ENCODE results near the gene FBXO48.

Gene FBXO48

DNA sequence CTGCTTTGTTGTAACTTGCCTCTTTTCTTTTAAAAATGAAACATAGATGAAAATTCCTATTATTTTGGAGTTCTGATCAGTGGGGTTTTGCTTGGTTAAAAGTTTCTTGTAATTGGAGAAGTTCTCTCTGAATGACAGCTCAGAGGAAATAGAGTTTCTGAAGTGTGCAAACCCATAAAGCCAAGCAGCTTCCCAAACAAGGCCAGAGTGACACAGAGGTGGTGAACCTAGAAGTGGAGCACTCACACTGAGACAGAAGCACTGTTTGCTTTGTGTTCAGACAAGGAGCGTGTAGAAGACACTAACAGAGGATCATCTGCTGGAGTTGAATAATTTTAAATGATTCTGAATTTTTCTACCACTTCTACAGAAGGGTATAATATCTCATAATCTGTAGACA is 49.2 kb downstream of the FBXO48 start:
- TF ChIP-seq, protein P1, sequence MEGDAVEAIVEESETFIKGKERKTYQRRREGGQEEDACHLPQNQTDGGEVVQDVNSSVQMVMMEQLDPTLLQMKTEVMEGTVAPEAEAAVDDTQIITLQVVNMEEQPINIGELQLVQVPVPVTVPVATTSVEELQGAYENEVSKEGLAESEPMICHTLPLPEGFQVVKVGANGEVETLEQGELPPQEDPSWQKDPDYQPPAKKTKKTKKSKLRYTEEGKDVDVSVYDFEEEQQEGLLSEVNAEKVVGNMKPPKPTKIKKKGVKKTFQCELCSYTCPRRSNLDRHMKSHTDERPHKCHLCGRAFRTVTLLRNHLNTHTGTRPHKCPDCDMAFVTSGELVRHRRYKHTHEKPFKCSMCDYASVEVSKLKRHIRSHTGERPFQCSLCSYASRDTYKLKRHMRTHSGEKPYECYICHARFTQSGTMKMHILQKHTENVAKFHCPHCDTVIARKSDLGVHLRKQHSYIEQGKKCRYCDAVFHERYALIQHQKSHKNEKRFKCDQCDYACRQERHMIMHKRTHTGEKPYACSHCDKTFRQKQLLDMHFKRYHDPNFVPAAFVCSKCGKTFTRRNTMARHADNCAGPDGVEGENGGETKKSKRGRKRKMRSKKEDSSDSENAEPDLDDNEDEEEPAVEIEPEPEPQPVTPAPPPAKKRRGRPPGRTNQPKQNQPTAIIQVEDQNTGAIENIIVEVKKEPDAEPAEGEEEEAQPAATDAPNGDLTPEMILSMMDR (conservative IDR thresholded peaks at IDR 0.05) = no peak
- no peak overlapping the region for H3K27ac ChIP-seq

DNA sequence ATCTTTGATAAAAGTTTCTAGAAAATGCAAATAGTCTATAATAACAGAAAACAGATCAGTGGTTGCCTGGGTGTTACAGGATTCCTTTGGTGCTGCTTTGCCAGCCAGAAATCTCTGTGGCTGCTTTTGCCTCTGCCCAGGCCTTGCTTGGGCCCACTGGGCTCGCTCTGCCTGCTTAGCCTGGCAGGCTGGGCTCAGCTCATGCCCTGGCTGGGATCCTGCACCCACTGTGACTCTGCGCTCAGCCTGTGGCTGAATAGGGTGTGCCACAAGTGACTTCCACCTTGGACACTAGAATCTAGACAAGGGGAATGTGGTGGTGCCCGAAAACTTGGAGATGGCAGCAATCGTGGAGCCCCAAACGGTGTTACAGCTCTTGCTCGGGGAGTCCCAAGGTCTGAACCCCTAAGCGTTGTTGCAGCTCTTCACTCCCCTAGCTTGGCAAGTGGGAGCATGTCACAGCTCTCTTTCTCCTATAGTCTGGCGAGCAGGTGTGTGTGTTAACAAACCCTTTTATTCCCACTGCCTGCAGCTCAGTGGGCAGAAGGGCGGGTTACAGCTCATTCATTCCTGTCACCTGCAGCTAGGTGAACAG is 50.9 kb downstream of the FBXO48 start:
- H3K27ac ChIP-seq = no peak overlapping the region
- TF ChIP-seq, protein P1 (conservative IDR thresholded peaks at IDR 0.05) = no peak

DNA sequence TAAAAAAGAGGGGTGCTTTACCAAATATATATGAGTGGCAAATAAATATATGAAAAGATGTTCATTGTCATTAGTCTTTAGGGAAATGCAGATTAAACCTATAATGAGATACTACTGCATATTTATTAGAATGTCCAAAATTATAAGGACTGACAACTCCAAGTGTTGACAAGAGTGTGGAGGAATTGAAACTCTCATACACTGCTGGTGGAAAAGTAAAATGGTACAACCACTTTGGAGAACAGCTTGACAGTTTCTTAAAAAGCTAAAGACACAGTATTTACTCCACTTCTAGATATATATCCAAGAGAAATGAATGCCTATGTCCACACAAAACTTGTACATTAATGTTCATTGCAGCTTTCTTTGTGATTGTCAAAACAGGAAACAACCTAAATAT is 51.6 kb downstream of the FBXO48 start:
- no peak overlapping the region for H3K27ac ChIP-seq
- TF ChIP-seq, protein P1 (conservative IDR thresholded peaks at IDR 0.05) = no peak

DNA sequence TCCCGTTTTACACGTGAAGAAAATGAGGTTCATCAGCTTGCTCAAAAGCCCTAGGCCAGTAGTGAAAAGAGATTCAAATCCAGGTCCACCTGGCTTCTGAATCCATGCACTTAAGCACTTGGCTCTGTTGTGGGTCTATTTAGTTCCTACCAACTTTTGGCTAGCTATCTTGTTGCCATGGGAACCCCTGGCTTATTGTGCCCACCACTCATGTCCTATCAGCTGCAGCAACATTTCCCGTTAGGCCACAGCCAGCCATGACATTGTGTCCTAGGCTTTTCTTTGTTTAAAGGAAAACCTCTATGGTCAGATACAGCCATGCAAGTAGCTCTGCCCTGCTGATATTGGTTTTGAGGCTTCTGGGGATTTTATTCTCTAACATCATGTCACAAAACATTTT is 52.2 kb downstream of the FBXO48 start:
- TF ChIP-seq, protein P1 (conservative IDR thresholded peaks at IDR 0.05) = no peak
- H3K27ac ChIP-seq = no peak overlapping the region

DNA sequence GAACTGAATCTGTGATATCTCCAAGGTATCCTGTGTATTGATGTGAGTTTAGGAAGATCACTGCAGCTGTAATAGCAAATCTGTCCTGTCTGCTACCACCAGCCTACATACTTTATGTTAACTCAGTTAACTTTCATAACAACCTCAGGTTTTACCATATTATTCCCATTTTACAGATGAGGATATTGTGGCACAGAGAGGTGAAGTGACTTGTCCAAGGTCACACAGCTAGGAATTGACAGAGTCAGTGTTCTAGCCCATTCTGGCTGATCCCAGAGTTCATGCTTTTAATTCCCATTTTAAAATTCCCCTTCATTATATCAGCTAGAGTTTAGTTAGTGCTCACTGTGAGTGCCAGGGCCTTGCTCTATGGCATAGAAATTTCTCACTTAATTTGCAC is 52.6 kb downstream of the FBXO48 start:
- TF ChIP-seq, protein P1 (conservative IDR thresholded peaks at IDR 0.05) = no peak
- H3K27ac ChIP-seq = no peak overlapping the region

DNA sequence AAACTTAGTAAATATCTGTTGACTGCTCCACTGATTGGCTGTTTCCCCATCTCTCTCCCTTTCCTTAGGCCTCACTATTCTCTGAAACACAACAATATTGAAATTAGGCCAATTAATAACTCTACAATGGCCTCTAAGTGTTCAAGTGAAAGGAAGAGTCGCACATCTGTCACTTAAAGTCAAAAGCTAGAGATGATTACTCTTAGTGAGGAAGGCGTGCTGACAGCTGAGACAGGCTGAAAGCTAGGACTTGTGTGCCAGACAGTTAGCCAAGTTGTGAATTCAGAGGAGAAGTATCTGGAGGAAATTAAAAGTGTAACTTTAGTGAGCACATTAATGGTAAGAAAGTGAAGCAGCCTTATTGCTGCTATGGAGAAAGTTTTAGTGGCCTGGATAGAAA is 53.6 kb downstream of the FBXO48 start:
- H3K27ac ChIP-seq = no peak overlapping the region
- TF ChIP-seq, protein P1 (conservative IDR thresholded peaks at IDR 0.05) = no peak

DNA sequence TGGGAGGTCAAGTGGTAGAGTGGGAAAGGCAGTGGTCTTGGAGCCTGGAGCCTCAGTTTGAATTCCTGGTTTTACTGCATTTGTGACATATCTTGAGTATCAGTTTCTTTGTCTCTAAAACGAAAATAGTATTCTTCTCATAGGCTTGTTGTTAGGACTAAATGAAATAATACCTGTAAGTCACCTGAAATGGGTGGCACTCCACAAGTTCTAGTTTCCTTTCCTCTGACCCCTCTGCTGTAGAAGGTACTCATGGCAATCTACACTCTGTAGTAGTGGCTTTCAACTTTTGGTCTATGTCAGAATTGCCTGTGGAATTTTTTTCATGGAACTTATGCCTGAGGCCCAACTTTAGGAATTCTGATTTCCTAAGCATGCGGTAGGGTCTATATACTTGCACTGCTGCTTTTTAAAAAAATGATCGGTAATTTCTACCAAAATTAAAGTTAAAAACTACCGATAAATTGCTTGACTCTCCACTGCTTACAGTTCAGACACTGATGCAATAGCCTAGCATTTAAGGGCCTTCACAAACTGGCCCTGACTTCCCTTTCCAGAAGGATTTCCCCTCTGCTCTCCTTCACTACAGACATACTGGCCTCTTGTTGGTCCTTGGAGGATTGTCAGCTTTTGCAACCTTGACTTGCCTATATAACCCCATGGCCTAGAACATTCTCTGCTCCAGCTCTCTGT is 54.8 kb downstream of the FBXO48 start:
- TF ChIP-seq, protein P1 (conservative IDR thresholded peaks at IDR 0.05) = no peak
- H3K27ac ChIP-seq = no peak overlapping the region

Measured in VCaP (cell line).